IPS-20b (cell line): ENCODE measurements around the gene HOMER3.

ENCODE experiments used
- H3K27ac ChIP-seq: one replicate; pipeline ENCODE4 v1.5.1; 2013; ENCODE audit warnings: low read length
- H3K27me3 ChIP-seq: 2 replicates; pipeline ENCODE4 v1.6.1; 2013; ENCODE audit warnings: mild to moderate bottlenecking, low read length, inconsistent platforms; ENCODE audit not compliant: insufficient read depth
- H3K36me3 ChIP-seq: 2 replicates; pipeline ENCODE4 v1.6.1; 2013; ENCODE audit warnings: low read depth, mild to moderate bottlenecking, inconsistent platforms, low read length, moderate library complexity; ENCODE audit not compliant: insufficient read depth
- H3K4me1 ChIP-seq: 2 replicates; pipeline ENCODE4 v1.6.1; 2013; ENCODE audit warnings: mild to moderate bottlenecking, control low read depth, inconsistent platforms, low read length, moderate library complexity; ENCODE audit not compliant: insufficient read depth
- H3K4me3 ChIP-seq: 2 replicates; pipeline ENCODE4 v1.5.1; 2013; ENCODE audit warnings: mild to moderate bottlenecking, low read length, inconsistent platforms
- H3K9ac ChIP-seq: 2 replicates; pipeline ENCODE4 v1.6.1; 2013; ENCODE audit warnings: low read depth, mild to moderate bottlenecking, inconsistent platforms, low read length, moderate library complexity
- H3K9me3 ChIP-seq: 2 replicates; pipeline ENCODE4 v1.6.1; 2013; ENCODE audit warnings: mild to moderate bottlenecking, low read depth, low read length, inconsistent platforms; ENCODE audit not compliant: insufficient read depth

HOMER3 gene

GRCh38 chr19:18940769-18941627 lies at the start of gene HOMER3:
HOMER3 (minus strand) TSS chr19:18941217; CDS start chr19:18938982, 2,235 bp downstream.
- H3K36me3 ChIP-seq, result 0 out of 2 replicates have a peak, but pooled peaks cover 5% of the 10 kb centered on the region
- peak within 1 kb of the TSS; percentile 76; the same call in 1 of the 2 replicates for H3K9ac ChIP-seq
- peak within 1 kb of the TSS; percentile 81 for H3K4me3 ChIP-seq
- no peak within 1 kb of the TSS for H3K27ac ChIP-seq
- peaks cover 15% of the 10 kb centered on the region for H3K27me3 ChIP-seq
- no peaks in the 10 kb centered on the region for H3K9me3 ChIP-seq
- H3K4me1 ChIP-seq, result peaks cover 5% of the 10 kb centered on the region

GRCh38 chr19:18990128-18990708 lies 49.2 kb upstream of the HOMER3 start:
- H3K4me3 ChIP-seq, result no peak overlapping the region
- H3K9ac ChIP-seq, result no peak overlapping the region

GRCh38 chr19:18989316-18989715 lies 48.3 kb upstream of the HOMER3 start:
- Histone ChIP-seq H3K27me3 (peaks cover 5% of the 10 kb centered on the region), H3K36me3 (peaks cover 23% of the 10 kb centered on the region), H3K9ac (no peak overlapping the region), H3K4me1 (no peaks in the 10 kb centered on the region), H3K4me3 (no peak overlapping the region), H3K9me3 (no peaks in the 10 kb centered on the region), H3K27ac (no peak overlapping the region)

More at GRCh38 chr19:18990128-18990708, 49.2 kb upstream of the HOMER3 start:
- peaks cover 32% of the 10 kb centered on the region for H3K36me3 ChIP-seq
- H3K27ac ChIP-seq, result no peak overlapping the region
- peaks cover 5% of the 10 kb centered on the region; the same call in 1 of the 2 replicates for H3K27me3 ChIP-seq
- no peaks in the 10 kb centered on the region for H3K9me3 ChIP-seq
- H3K4me1 ChIP-seq, result no peaks in the 10 kb centered on the region

- peaks cover 5% of the 10 kb centered on the region; the same call in 1 of the 2 replicates for H3K36me3 ChIP-seq
- no peaks in the 10 kb centered on the region for H3K9me3 ChIP-seq
- no peak overlapping the region for H3K9ac ChIP-seq
- H3K4me3 ChIP-seq, result no peak overlapping the region
- peaks cover 8% of the 10 kb centered on the region for H3K27me3 ChIP-seq
- no peak overlapping the region for H3K27ac ChIP-seq
- H3K4me1 ChIP-seq, result no peaks in the 10 kb centered on the region
Observed at GRCh38 chr19:18987456-18987855, 46.4 kb upstream of the HOMER3 start.

- no peaks in the 10 kb centered on the region for H3K36me3 ChIP-seq
- no peaks in the 10 kb centered on the region for H3K4me1 ChIP-seq
- no peak overlapping the region for H3K27ac ChIP-seq
- H3K27me3 ChIP-seq, result peaks cover 8% of the 10 kb centered on the region
- H3K9ac ChIP-seq, result no peak overlapping the region
- no peak overlapping the region for H3K4me3 ChIP-seq
- no peaks in the 10 kb centered on the region for H3K9me3 ChIP-seq
Observed at GRCh38 chr19:18985257-18985656, 44.2 kb upstream of the HOMER3 start.

GRCh38 chr19:18984251-18984650 lies 43.2 kb upstream of the HOMER3 start:
- H3K27ac ChIP-seq, result no peak overlapping the region
- no peak overlapping the region for H3K4me3 ChIP-seq
- no peaks in the 10 kb centered on the region for H3K4me1 ChIP-seq
- H3K27me3 ChIP-seq, result peaks cover 8% of the 10 kb centered on the region
- no peaks in the 10 kb centered on the region for H3K9me3 ChIP-seq
- no peak overlapping the region for H3K9ac ChIP-seq
- no peaks in the 10 kb centered on the region for H3K36me3 ChIP-seq

- no peaks in the 10 kb centered on the region for H3K36me3 ChIP-seq
- H3K9ac ChIP-seq, result no peak overlapping the region
Observed at GRCh38 chr19:18982669-18983068, 41.7 kb upstream of the HOMER3 start.

GRCh38 chr19:18980432-18981020 lies 39.5 kb upstream of the HOMER3 start:
- Histone ChIP-seq H3K9ac (no peak overlapping the region), H3K27ac (no peak overlapping the region), H3K36me3 (no peaks in the 10 kb centered on the region), H3K4me1 (no peaks in the 10 kb centered on the region), H3K27me3 (peaks cover 4% of the 10 kb centered on the region), H3K4me3 (no peak overlapping the region), H3K9me3 (no peaks in the 10 kb centered on the region)

More at GRCh38 chr19:18982669-18983068, 41.7 kb upstream of the HOMER3 start:
- no peak overlapping the region for H3K27ac ChIP-seq
- no peaks in the 10 kb centered on the region for H3K4me1 ChIP-seq
- peaks cover 8% of the 10 kb centered on the region for H3K27me3 ChIP-seq
- no peak overlapping the region for H3K4me3 ChIP-seq
- H3K9me3 ChIP-seq, result no peaks in the 10 kb centered on the region

- H3K4me1 ChIP-seq, result no peaks in the 10 kb centered on the region
- no peak overlapping the region for H3K27ac ChIP-seq
- no peaks in the 10 kb centered on the region for H3K27me3 ChIP-seq
- H3K36me3 ChIP-seq, result no peaks in the 10 kb centered on the region
- no peak overlapping the region for H3K4me3 ChIP-seq
- H3K9ac ChIP-seq, result no peak overlapping the region
- H3K9me3 ChIP-seq, result no peaks in the 10 kb centered on the region
Observed at GRCh38 chr19:18978616-18979015, 37.6 kb upstream of the HOMER3 start.

GRCh38 chr19:18975869-18976268 lies 34.9 kb upstream of the HOMER3 start:
- Histone ChIP-seq H3K27me3 (no peaks in the 10 kb centered on the region), H3K36me3 (no peaks in the 10 kb centered on the region), H3K9ac (no peak overlapping the region), H3K9me3 (no peaks in the 10 kb centered on the region), H3K27ac (no peak overlapping the region), H3K4me3 (no peak overlapping the region), H3K4me1 (no peaks in the 10 kb centered on the region)

GRCh38 chr19:18975011-18975410 lies 34.0 kb upstream of the HOMER3 start:
- Histone ChIP-seq H3K27ac (no peak overlapping the region), H3K9me3 (no peaks in the 10 kb centered on the region), H3K4me3 (no peak overlapping the region), H3K4me1 (no peaks in the 10 kb centered on the region), H3K36me3 (no peaks in the 10 kb centered on the region), H3K9ac (no peak overlapping the region), H3K27me3 (no peaks in the 10 kb centered on the region)
